Stimulated activated CD8-positive, alpha-beta memory T cell treated with anti-CD3 and anti-CD28 coated beads, Interleukin-4, amount 100 ng/mL, for 1 hour (primary cell): Measurements from ENCODE around the gene WNT16.
"Not testable (repeated sequence)": the region's sequence is repeated elsewhere in the genome, so short reads cannot be mapped to it uniquely, and the experiment has no call there.

ENCODE experiments used
- DNase-seq, 2 donors: peaks; one replicate each; pipeline ENCODE4 v3.0.0-alpha.2; 2020; ENCODE audit warnings: low read depth in 2 of 2, low spot score in 1 of 2

WNT16 gene

GRCh38 chr7:121328508-121329190 lies at the start of gene WNT16:
Gene WNT16 (plus strand): TSS chr7:121329000. CDS start chr7:121329293, 293 bp downstream.
- DNase-seq, result no peak

GRCh38 chr7:121279060-121279620 lies 49.7 kb upstream of the WNT16 start:
- no peak for DNase-seq

DNA sequence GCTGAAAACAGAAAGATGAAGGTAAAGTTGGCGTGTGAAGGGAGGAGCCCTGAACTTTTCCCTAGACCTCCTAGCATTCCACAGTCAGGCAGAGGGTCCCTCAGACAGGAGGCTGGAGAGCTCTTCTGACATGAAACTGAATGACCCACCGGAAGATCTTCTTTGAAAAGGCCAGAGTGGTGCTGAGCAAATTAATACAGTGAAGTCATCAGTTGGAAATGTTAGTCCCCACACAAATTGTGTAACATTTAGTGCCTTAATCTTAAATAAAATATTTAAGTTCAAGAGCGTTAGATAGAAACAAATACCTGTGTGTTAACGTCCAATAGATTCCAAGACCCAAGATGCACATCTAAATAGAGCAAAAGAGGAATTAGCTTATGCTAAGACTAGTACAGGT lies 49.0 kb upstream of the WNT16 start:
- DNase-seq, result no peak

- no peak for DNase-seq
These were observed 48.1 kb upstream of the WNT16 start for GRCh38 chr7:121280656-121281055.

DNA sequence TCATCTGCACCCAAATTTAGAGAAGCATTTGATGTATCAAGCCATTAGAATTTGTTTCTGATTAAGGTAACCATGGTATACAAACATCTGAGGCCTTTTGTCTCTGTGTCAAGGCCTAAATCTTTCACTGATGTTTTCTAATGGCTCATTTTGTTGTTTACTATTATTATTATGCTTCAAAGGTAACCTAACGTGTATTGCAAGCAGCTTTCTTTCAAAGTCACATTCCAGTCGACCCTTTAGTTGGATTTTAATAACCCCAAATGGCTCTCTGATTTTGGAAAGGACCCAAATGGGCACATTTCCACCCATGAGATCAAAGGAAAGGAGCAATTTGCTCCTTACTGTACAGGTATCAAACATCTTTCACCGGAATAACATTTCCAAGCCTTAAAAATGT lies 46.7 kb upstream of the WNT16 start:
- no peak for DNase-seq

- no peak for DNase-seq
These were observed 43.6 kb upstream of the WNT16 start for GRCh38 chr7:121285066-121285667.

GRCh38 chr7:121286186-121286585 lies 42.6 kb upstream of the WNT16 start:
- no peak for DNase-seq

DNA sequence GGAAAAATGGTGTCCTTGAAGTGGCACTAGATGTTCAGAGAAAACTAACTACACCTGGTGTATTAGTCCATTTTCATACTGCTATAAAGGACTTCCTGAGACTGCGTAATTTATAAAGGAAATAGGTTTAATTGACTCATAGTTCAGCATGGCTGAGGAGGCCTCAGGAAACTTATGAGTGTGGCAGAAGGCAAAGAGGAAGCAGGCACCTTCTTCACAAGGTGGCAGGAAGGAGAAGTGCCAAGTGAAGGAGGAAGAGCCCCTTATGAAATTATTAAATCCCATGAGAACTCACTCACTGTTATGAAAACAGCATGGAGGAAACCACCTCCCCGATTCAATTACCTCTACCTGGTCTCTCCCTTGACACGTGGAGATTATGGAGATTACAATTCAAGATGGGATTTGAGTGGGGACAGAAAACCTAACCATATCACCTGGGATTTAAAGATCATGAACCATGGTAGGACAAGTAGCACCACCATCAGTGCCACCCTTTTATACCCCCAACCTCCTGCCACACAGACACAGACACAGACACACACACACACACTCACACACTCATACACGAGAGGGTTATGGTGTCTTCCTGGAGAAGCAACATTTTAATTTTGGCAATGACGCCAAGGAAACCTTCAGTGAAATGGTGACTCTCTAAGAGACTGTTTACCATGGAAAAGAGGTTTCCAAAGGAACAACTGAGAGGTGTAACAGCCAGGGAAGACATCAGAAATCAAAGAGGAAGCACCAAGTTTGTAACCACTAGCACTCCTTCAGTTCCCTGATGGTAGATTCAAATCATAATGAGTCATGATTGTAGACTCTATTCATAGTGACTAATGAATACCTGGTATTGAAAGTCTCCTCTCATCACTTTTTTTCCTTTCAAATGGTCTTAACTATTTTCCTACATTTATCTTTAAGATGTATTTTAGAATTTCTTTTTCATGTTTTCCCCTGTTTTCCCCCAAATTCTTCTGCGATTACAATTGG lies 41.8 kb upstream of the WNT16 start:
- no peak for DNase-seq

DNA sequence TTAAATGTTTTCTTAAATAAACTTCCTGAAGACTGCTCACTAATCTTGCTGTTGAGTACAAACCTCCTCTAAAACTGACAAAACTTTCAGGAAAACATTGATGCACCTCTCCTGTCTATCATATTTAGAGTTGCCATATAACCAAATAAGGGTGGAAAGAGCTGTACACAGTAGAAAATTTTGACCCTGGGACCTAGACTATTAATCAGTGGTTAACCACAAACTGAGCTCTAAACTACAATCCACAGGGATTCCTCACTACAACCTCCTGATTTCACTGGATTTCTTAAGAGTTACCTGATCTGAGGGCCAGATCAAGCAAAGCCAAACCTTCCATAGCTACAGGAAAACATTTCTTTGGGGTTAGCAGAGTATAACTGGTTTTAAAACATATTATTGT lies 39.9 kb upstream of the WNT16 start:
- DNase-seq, result no peak

- not testable (repeated sequence) for DNase-seq
These were observed 38.9 kb upstream of the WNT16 start for GRCh38 chr7:121289930-121290329.

GRCh38 chr7:121294448-121294992 lies 34.3 kb upstream of the WNT16 start:
- no peak for DNase-seq

GRCh38 chr7:121297843-121298242 lies 31.0 kb upstream of the WNT16 start:
- no peak for DNase-seq

DNA sequence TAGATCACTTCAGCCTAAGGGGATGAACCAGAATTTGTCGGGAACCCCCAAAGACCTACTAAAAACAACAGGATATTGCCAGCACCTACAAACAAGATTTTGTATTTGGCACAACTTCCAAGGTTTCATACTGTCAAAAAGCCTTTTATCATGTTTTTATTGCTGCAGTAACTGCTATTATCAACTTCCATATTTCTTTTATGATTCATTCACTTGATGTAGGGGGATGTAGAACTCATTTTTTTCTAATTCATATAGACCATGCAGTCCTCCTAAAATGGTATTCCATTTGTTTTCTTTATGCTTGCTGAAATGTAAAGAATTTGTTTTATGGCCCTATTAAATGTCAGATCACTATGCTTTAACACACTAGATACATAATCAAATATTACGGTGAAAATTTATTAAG lies 30.0 kb upstream of the WNT16 start:
- DNase-seq, result no peak

DNA sequence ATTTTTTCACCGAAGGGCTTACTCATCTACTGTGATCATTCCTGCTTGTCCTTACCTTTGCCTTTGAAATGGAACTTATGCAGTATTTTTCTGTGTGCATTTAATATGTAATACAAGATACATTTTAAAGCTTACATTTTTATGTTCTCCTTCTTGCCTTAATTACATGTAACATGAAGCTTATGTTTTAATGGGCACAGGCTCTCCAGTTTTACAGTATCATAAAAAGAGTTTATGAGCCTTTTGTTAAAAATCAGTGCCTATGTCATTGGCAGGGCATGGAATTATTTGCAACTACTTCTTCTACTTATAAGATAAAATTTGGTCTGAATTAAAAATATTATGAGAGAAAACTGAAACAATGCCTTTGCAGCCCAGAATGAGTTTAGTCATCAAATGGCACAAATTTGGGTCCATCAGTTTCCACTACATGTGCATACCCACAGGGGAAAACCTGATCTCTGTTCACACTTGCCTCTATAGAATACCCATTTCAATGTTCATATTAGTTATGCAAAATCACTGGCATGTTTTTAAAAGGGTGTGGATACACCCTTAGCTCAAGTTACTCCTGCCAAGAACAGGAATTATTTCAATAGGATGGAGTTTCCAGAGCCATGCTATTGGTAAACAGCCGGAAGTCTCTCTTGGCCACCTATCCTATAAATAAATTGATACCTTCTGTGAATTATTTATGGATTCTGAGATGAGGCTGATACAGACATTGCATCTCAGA lies 27.9 kb upstream of the WNT16 start:
- no peak for DNase-seq

DNA sequence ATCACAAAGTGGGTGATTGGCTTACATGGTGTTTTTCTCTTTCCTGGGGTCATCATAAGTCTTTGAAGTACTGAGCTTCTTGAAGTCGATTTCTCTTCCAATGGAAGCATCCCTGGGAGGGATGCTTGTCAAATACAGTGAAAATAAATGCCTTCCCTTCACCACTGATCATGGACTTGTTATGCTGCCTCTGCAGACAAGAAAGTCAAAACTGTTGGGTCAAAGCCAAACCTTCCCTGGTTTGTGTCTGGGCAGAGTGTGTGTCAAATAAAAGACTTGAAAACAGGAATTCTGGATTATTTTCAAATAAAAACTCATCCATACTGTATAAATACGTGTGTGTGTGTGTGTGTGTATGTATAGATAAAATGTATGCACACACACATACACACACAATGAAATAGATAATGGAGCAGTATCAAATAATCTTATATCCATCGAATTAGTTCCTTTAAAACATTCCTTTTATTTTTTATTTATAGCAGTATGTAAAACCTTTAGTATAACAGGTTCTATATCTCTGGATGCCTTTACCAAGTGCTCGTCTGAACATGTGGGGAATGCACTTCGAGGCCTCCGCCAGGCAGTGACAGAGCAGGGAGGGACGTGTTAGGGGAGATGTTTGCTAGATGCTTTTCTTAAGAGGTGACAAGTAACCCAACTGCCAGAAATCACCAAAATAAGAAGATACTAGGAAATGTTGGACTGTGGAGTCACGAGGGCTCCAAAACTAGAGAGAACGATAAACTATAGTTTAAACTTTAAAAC lies 27.2 kb upstream of the WNT16 start:
- no peak for DNase-seq

- no peak for DNase-seq
These were observed 26.5 kb upstream of the WNT16 start for GRCh38 chr7:121302214-121302745.

GRCh38 chr7:121303422-121304101 lies 25.2 kb upstream of the WNT16 start:
- no peak for DNase-seq

DNA sequence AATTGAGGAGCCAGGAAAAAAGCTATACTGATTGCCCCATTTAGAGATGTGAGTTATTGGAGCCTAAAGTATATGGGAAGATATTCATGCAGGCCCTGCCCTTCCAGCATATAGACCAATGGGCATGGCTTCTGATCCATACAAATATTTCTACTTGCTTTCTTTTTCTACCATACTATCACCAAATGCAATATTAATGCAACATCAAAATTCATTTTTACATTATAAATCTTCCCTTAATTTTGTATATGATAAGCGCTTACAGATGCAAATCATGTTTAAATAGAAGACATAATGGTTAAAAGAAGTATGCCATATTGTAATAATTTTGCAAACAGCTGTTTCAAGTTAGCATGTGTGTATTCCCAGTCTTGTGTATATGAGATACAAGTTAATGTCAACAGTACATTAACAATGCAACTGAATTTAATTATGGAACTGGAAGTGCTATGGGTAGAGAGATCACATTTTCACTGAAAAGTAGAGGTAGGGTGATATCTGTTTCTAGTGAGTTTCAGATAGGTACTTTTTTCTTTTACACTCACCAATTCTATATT lies 24.6 kb upstream of the WNT16 start:
- DNase-seq, result no peak

- DNase-seq, result no peak
These were observed 23.7 kb upstream of the WNT16 start for GRCh38 chr7:121305109-121305508.
